Kidney (tissue), 14 donors: ENCODE results near the gene TMEM39B. TPM values are rescaled to one million over a fixed set of nuclear protein-coding genes. Genes with fewer than 3 reads are reported as not detected.

Source experiments
- DNase-seq, 5 donors: peaks; one replicate each; pipeline ENCODE4 v3.0.0-alpha.2; 2013 to 2020
- FAIRE-seq: peaks from 2 replicates; lab custom pipeline; 2012; peaks lifted over from hg19 to GRCh38; lab: Jason Lieb, UNC
- H3K27ac ChIP-seq, 2 donors: one replicate each; pipeline ENCODE4 v1.7.0; 2013; ENCODE audit warnings: low read depth in 2 of 2, low read length in 2 of 2, inconsistent platforms in 1 of 2
- H3K27me3 ChIP-seq: one replicate; pipeline ENCODE4 v1.7.1; 2013; ENCODE audit warnings: low read length, inconsistent platforms; ENCODE audit not compliant: control insufficient read depth, insufficient read depth
- H3K36me3 ChIP-seq, 3 donors: one replicate each; pipeline versions ENCODE4 v1.7.0 to v1.7.1; 2013; ENCODE audit warnings: low read length in 3 of 3, control low read depth in 1 of 3, inconsistent platforms in 1 of 3; ENCODE audit not compliant: insufficient read depth in 3 of 3, control insufficient read depth in 2 of 3
- H3K4me1 ChIP-seq, 3 donors: one replicate each; pipeline versions ENCODE4 v1.7.0 to v1.7.1; 2013; ENCODE audit warnings: low read length in 3 of 3, inconsistent platforms in 1 of 3, low read depth in 1 of 3; ENCODE audit not compliant: control insufficient read depth in 2 of 3, insufficient read depth in 2 of 3
- H3K4me3 ChIP-seq, 3 donors: one replicate each; pipeline versions ENCODE4 v1.7.0 to v1.8.1; 2013; ENCODE audit warnings: low read length in 3 of 3, control low read depth in 1 of 3, inconsistent platforms in 1 of 3
- H3K9ac ChIP-seq, 3 donors: one replicate each; pipeline versions ENCODE4 v1.7.0 to v1.7.1; 2013; ENCODE audit warnings: low read length in 3 of 3, control low read depth in 1 of 3, inconsistent platforms in 1 of 3
- H3K9me3 ChIP-seq, 3 donors: one replicate each; pipeline versions ENCODE4 v1.7.0 to v1.7.1; 2013; ENCODE audit warnings: low read length in 3 of 3, control low read depth in 1 of 3, inconsistent platforms in 1 of 3; ENCODE audit not compliant: control insufficient read depth in 2 of 3, insufficient read depth in 1 of 3
- CTCF ChIP-seq: IDR thresholded peaks from 3 replicates; pipeline ENCODE4 v1.5.1; 2012; ENCODE audit warnings: mild to moderate bottlenecking, moderate library complexity, borderline replicate concordance; ENCODE audit not compliant: insufficient read depth; ENCODE audit errors: extremely low read depth
- intact Hi-C: fragments of 100-400 bp; cut with DNase I; formaldehyde crosslinking; loops from one replicate; pipeline ENCODE4 v1.11.1; 2022
- polyA plus RNA-seq: library from polyadenylated mRNA; stranded (reverse); fragments of 350-450 nt; fragmentation: Illumina TruSeq; extraction: RNeasy Lipid Tissue Mini Kit (QIAGEN cat#74804); gene quantifications from one replicate; pipeline ENCODE4 v1.2.3, GENCODE V29; 2014; ENCODE audit warnings: low read depth, low replicate concordance; ENCODE audit not compliant: insufficient read depth
- total RNA-seq: library from RNA; stranded (reverse); fragmentation: NEBNext Ultra II Directional; extraction: Animal tissue kit (Norgen Biotek cat#: 25700); gene quantifications from one replicate; pipeline ENCODE4 v1.2.1, GENCODE V29; 2021
- donor health status: control.
- donor health status: control.
- donor health status: control.
- donor health status: control.
- donor health status: control.
- donor health status: DM: yes; HTN: yes; CAD: no.
- donor health status: Normal renal cell carcinoma (clear cell type).

Gene TMEM39B
- total and polyA plus RNA-seq, 2 donors from 2014 or later: 9.3 to 15.4 TPM

- H3K27ac ChIP-seq: no peak overlapping the region
- TF ChIP-seq CTCF: no peak
- intact Hi-C loops: no loop called here
- peaks cover 9 to 17% (median 15%) of the 10 kb centered on the region in 3 donors for H3K36me3 ChIP-seq
- FAIRE-seq: no peak
- no peaks in the 10 kb centered on the region for H3K9me3 ChIP-seq
- H3K9ac ChIP-seq: no peak overlapping the region
- no peaks in the 10 kb centered on the region for H3K4me1 ChIP-seq
- DNase-seq: no peak
- H3K27me3 ChIP-seq: no peaks in the 10 kb centered on the region
- H3K4me3 ChIP-seq: no peak overlapping the region
Observed at GRCh38 chr1:32028746-32029145, 44.0 kb upstream of the TMEM39B start.

- Histone ChIP-seq H3K36me3 (peaks cover 16 to 26% (median 19%) of the 10 kb centered on the region in 3 donors), H3K4me1 (no peaks in the 10 kb centered on the region), H3K27me3 (no peaks in the 10 kb centered on the region), H3K9me3 (no peaks in the 10 kb centered on the region), H3K27ac (no peak overlapping the region), H3K4me3 (no peak overlapping the region), H3K9ac (no peak overlapping the region)
- intact Hi-C loops: no loop called here
- DNase-seq: no peak
- FAIRE-seq: no peak
- TF ChIP-seq CTCF: no peak
Observed at GRCh38 chr1:32031578-32032274, 41.0 kb upstream of the TMEM39B start.

GRCh38 chr1:32032275-32032615 is 40.5 kb upstream of the TMEM39B start:
- intact Hi-C loops: no loop called here
- Histone ChIP-seq H3K4me3 (no peak overlapping the region), H3K27me3 (no peaks in the 10 kb centered on the region), H3K9me3 (no peaks in the 10 kb centered on the region), H3K36me3 (peaks cover 16 to 32% (median 21%) of the 10 kb centered on the region in 3 donors), H3K27ac (no peak overlapping the region), H3K4me1 (no peaks in the 10 kb centered on the region), H3K9ac (no peak overlapping the region)
- DNase-seq (no peak), FAIRE-seq (no peak)
- TF ChIP-seq CTCF: no peak
